ENCODE results near the gene ZNF804B. TPM values are rescaled to one million over a fixed set of nuclear protein-coding genes. Genes with fewer than 3 reads are reported as not detected.

The ZNF804B gene
- total and polyA plus RNA-seq, 4 donors: not detected

DNA sequence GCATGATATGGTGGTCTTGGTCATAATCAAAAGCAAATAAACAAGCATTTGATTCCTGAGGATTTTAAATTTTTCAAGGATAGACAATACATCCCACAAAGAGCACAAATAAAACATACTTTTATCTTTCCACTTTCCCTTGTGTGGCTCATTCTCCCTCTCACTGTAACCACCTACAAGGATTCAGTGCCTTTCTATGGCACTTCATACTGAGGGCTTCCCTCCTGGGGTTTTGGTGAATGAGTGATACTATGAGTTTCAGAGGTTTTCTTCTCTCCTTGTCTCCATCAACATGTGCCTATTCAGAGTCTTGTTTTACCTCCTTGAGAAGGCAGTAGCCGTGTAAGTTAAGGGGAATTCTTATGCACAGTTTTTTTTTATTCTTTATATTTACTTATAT, 332.1 kb downstream of the ZNF804B start (continued):
- TF ChIP-seq EGR1 (IDR thresholded peaks at IDR 0.05; ENCODE audit: low read depth in 2 of 2) (no peak), HNF4A (conservative IDR thresholded peaks at IDR 0.05) (no peak), FOXA2 (IDR thresholded peaks at IDR 0.05) (no peak), HNF4G (IDR thresholded peaks at IDR 0.05) (no peak)

DNA sequence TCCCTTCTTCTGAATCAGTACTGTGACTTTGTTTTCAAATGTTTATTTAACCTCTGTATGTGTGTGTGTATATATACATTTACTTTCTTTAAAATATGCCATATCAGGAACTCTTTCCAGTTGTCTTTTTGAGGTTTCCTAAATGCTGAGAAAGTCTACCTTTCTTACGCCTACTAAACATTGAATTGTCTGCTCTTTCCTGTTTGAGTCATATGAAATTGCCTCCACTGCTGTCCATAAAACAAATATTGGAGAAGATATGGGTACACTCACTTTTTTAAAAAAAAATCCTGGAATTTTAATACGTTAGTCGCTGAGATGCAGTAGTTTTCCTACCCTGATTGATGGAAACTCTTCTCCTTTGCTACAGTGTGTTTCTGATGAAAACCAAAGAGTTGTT, 334.8 kb downstream of the ZNF804B start:
- H3K27me3 ChIP-seq (ENCODE audit: control insufficient read depth in 4 of 4, insufficient read depth in 4 of 4, low read length in 3 of 4): no peaks in the 10 kb centered on the region
- H3K36me3 ChIP-seq (ENCODE audit: control insufficient read depth in 4 of 4, insufficient read depth in 3 of 4, low read depth in 1 of 4, low read length in 3 of 4): no peaks in the 10 kb centered on the region
- H3K4me3 ChIP-seq (ENCODE audit: low read depth in 1 of 3, low read length in 3 of 3): no peak overlapping the region
- TF ChIP-seq, protein P1, sequence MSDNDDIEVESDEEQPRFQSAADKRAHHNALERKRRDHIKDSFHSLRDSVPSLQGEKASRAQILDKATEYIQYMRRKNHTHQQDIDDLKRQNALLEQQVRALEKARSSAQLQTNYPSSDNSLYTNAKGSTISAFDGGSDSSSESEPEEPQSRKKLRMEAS (IDR thresholded peaks at IDR 0.05): no peak
- TF ChIP-seq, protein P2, sequence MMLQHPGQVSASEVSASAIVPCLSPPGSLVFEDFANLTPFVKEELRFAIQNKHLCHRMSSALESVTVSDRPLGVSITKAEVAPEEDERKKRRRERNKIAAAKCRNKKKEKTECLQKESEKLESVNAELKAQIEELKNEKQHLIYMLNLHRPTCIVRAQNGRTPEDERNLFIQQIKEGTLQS (IDR thresholded peaks at IDR 0.05): no peak
- no peak for TF ChIP-seq HNF4G (IDR thresholded peaks at IDR 0.05)
- TF ChIP-seq, protein P3, sequence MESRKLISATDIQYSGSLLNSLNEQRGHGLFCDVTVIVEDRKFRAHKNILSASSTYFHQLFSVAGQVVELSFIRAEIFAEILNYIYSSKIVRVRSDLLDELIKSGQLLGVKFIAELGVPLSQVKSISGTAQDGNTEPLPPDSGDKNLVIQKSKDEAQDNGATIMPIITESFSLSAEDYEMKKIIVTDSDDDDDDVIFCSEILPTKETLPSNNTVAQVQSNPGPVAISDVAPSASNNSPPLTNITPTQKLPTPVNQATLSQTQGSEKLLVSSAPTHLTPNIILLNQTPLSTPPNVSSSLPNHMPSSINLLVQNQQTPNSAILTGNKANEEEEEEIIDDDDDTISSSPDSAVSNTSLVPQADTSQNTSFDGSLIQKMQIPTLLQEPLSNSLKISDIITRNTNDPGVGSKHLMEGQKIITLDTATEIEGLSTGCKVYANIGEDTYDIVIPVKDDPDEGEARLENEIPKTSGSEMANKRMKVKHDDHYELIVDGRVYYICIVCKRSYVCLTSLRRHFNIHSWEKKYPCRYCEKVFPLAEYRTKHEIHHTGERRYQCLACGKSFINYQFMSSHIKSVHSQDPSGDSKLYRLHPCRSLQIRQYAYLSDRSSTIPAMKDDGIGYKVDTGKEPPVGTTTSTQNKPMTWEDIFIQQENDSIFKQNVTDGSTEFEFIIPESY (IDR thresholded peaks at IDR 0.05): no peak
- no peak for TF ChIP-seq GABPA (IDR thresholded peaks at IDR 0.05 in 1 of 2, conservative IDR thresholded peaks at IDR 0.05 in 1 of 2)
- TF ChIP-seq FOXA2 (IDR thresholded peaks at IDR 0.05): no peak
- no peak for TF ChIP-seq TAF1 (conservative IDR thresholded peaks at IDR 0.05)
- TF ChIP-seq EGR1 (IDR thresholded peaks at IDR 0.05; ENCODE audit: low read depth in 2 of 2): no peak
- TF ChIP-seq RXRA (IDR thresholded peaks at IDR 0.05): no peak
- no peak for TF ChIP-seq NR2F2 (IDR thresholded peaks at IDR 0.05)
- no peak for TF ChIP-seq FOXA1 (IDR thresholded peaks at IDR 0.05)
- TF ChIP-seq HNF4A (conservative IDR thresholded peaks at IDR 0.05): no peak
- TF ChIP-seq JUND (IDR thresholded peaks at IDR 0.05): no peak
- TF ChIP-seq, protein P4, sequence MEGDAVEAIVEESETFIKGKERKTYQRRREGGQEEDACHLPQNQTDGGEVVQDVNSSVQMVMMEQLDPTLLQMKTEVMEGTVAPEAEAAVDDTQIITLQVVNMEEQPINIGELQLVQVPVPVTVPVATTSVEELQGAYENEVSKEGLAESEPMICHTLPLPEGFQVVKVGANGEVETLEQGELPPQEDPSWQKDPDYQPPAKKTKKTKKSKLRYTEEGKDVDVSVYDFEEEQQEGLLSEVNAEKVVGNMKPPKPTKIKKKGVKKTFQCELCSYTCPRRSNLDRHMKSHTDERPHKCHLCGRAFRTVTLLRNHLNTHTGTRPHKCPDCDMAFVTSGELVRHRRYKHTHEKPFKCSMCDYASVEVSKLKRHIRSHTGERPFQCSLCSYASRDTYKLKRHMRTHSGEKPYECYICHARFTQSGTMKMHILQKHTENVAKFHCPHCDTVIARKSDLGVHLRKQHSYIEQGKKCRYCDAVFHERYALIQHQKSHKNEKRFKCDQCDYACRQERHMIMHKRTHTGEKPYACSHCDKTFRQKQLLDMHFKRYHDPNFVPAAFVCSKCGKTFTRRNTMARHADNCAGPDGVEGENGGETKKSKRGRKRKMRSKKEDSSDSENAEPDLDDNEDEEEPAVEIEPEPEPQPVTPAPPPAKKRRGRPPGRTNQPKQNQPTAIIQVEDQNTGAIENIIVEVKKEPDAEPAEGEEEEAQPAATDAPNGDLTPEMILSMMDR (IDR thresholded peaks at IDR 0.05; ENCODE audit: low read depth, low read length, missing input control): no peak
- no peak for TF ChIP-seq RAD21 (IDR thresholded peaks at IDR 0.05)
- no peak for TF ChIP-seq SP1 (IDR thresholded peaks at IDR 0.05)
- TF ChIP-seq, protein P5, sequence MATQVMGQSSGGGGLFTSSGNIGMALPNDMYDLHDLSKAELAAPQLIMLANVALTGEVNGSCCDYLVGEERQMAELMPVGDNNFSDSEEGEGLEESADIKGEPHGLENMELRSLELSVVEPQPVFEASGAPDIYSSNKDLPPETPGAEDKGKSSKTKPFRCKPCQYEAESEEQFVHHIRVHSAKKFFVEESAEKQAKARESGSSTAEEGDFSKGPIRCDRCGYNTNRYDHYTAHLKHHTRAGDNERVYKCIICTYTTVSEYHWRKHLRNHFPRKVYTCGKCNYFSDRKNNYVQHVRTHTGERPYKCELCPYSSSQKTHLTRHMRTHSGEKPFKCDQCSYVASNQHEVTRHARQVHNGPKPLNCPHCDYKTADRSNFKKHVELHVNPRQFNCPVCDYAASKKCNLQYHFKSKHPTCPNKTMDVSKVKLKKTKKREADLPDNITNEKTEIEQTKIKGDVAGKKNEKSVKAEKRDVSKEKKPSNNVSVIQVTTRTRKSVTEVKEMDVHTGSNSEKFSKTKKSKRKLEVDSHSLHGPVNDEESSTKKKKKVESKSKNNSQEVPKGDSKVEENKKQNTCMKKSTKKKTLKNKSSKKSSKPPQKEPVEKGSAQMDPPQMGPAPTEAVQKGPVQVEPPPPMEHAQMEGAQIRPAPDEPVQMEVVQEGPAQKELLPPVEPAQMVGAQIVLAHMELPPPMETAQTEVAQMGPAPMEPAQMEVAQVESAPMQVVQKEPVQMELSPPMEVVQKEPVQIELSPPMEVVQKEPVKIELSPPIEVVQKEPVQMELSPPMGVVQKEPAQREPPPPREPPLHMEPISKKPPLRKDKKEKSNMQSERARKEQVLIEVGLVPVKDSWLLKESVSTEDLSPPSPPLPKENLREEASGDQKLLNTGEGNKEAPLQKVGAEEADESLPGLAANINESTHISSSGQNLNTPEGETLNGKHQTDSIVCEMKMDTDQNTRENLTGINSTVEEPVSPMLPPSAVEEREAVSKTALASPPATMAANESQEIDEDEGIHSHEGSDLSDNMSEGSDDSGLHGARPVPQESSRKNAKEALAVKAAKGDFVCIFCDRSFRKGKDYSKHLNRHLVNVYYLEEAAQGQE (IDR thresholded peaks at IDR 0.05): no peak
- TF ChIP-seq YY1 (IDR thresholded peaks at IDR 0.05): no peak
- no peaks in the 10 kb centered on the region for H3K9me3 ChIP-seq (ENCODE audit: control insufficient read depth in 4 of 4, low read length in 3 of 4)
- WGBS: 82% methylated on average over 3 of the region's 3 CpGs
- H3K27ac ChIP-seq (ENCODE audit: low read depth in 1 of 2, low read length in 2 of 2): no peak overlapping the region
- DNase-seq (ENCODE audit: low spot score): no peak
- no peaks in the 10 kb centered on the region for H3K4me1 ChIP-seq (ENCODE audit: control insufficient read depth in 4 of 4, insufficient read depth in 4 of 4, low read length in 3 of 4)
- H3K9ac ChIP-seq (ENCODE audit: low read depth in 1 of 2, low read length in 2 of 2): no peak overlapping the region

Data from liver (tissue), 9 donors.